Fibroblast of the conjunctiva (primary cell): ENCODE data around the gene MATCAP1.

Experiments
- DNase-seq: peaks from one replicate; pipeline ENCODE4 v3.0.0-alpha.2; 2010; ENCODE audit warnings: low read depth

Gene MATCAP1

GRCh38 chr16:67128417-67128816, 55.3 kb downstream of the MATCAP1 start:
- no peak for DNase-seq
